Parathyroid adenoma (tissue), 2 donors: ENCODE measurements around the gene ROR2.
"Not testable (repeated sequence)": the region's sequence is repeated elsewhere in the genome, so short reads cannot be mapped to it uniquely, and the experiment has no call there.

Source experiments
- H2AFZ ChIP-seq: fragments of 300-600 bp; sonication (generic); one replicate; pipeline ENCODE4 v1.7.0; 2017; ENCODE audit warnings: antibody characterized with exemption, mild to moderate bottlenecking
- H3K27ac ChIP-seq: fragments of 300-600 bp; sonication (generic); one replicate; pipeline ENCODE4 v1.7.0; 2017
- H3K27me3 ChIP-seq: fragments of 300-600 bp; sonication (generic); one replicate; pipeline ENCODE4 v1.7.0; 2017; ENCODE audit warnings: low read length; ENCODE audit not compliant: control insufficient read depth, insufficient read depth
- H3K36me3 ChIP-seq: fragments of 300-600 bp; sonication (generic); one replicate; pipeline ENCODE4 v1.7.0; 2017; ENCODE audit warnings: low read length; ENCODE audit not compliant: control insufficient read depth, insufficient read depth
- H3K4me1 ChIP-seq: fragments of 300-600 bp; sonication (generic); one replicate; pipeline ENCODE4 v1.7.0; 2017; ENCODE audit warnings: control low read depth
- H3K4me2 ChIP-seq: fragments of 300-600 bp; sonication (generic); one replicate; pipeline ENCODE4 v1.7.0; 2017; ENCODE audit warnings: low read length
- H3K4me3 ChIP-seq: fragments of 300-600 bp; sonication (generic); one replicate; pipeline ENCODE4 v1.7.0; 2017; ENCODE audit warnings: low read depth, low read length
- H3K79me2 ChIP-seq: fragments of 300-600 bp; sonication (generic); one replicate; pipeline ENCODE4 v1.7.0; 2017; ENCODE audit warnings: control low read depth
- H3K9ac ChIP-seq: fragments of 300-600 bp; sonication (generic); one replicate; pipeline ENCODE4 v1.7.0; 2017; ENCODE audit warnings: mild to moderate bottlenecking
- H3K9me3 ChIP-seq: fragments of 300-600 bp; sonication (generic); one replicate; pipeline ENCODE4 v1.7.0; 2017; ENCODE audit warnings: low read length; ENCODE audit not compliant: control insufficient read depth
- TF ChIP-seq, protein P1 (sequence below): fragments of 300-600 bp; sonication (generic); IDR thresholded peaks from one replicate; pipeline ENCODE4 v1.7.0; 2017; ENCODE audit warnings: antibody characterized with exemption, mild to moderate bottlenecking
- donor health status: primary hyperparathyroidism.

The ROR2 gene

DNA sequence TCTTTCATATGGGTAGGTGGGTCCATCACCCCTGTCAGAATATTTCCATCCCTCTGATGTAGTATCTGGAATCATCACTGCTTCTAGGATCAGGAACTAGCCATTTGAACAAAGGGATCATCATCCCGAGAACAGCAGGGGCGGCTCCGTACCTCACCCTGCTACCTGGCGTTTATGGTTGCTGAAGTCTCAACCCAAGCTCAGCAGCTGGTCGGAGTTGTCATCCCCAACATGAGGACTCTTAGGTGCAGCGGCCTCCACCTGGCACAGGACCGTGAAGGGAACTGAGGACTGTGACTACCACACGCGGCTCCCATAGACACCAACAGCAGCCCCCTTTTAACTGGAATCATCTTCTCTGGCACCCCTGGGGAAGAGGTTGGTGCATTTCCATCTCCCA lies 35.1 kb downstream of the ROR2 start:
- Histone ChIP-seq H3K9ac (no peak overlapping the region), H3K4me2 (no peak overlapping the region), H3K36me3 (no peaks in the 10 kb centered on the region), H2AFZ (no peak overlapping the region), H3K4me3 (no peak overlapping the region), H3K79me2 (peaks cover 6% of the 10 kb centered on the region), H3K9me3 (no peaks in the 10 kb centered on the region), H3K27me3 (no peaks in the 10 kb centered on the region), H3K4me1 (no peaks in the 10 kb centered on the region), H3K27ac (no peak overlapping the region)
- TF ChIP-seq, protein P1, sequence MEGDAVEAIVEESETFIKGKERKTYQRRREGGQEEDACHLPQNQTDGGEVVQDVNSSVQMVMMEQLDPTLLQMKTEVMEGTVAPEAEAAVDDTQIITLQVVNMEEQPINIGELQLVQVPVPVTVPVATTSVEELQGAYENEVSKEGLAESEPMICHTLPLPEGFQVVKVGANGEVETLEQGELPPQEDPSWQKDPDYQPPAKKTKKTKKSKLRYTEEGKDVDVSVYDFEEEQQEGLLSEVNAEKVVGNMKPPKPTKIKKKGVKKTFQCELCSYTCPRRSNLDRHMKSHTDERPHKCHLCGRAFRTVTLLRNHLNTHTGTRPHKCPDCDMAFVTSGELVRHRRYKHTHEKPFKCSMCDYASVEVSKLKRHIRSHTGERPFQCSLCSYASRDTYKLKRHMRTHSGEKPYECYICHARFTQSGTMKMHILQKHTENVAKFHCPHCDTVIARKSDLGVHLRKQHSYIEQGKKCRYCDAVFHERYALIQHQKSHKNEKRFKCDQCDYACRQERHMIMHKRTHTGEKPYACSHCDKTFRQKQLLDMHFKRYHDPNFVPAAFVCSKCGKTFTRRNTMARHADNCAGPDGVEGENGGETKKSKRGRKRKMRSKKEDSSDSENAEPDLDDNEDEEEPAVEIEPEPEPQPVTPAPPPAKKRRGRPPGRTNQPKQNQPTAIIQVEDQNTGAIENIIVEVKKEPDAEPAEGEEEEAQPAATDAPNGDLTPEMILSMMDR: no peak

DNA sequence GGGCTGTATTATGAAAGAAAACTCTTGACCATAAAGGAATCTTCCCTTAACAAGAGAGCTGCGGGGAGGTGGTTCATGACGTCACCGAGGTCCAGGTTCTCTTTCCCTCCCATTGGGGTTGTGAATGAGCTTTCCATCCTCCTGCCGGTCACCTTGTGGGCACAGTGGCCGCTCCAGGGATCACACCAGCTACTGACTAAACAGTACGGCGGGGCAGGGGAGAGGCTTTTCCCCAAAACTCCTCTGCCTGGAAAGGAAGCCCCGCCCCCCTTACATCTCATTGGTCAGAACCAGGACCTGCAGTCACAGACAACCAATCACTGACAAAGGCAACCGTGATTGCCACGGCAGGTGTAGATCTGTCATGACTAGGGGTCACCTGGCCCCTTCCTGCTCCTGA lies 35.6 kb downstream of the ROR2 start:
- Histone ChIP-seq H3K9ac (no peak overlapping the region), H3K36me3 (no peaks in the 10 kb centered on the region), H3K27ac (no peak overlapping the region), H3K9me3 (no peaks in the 10 kb centered on the region), H3K4me3 (no peak overlapping the region), H3K4me2 (no peak overlapping the region), H3K27me3 (no peaks in the 10 kb centered on the region), H3K4me1 (no peaks in the 10 kb centered on the region), H3K79me2 (peaks cover 6% of the 10 kb centered on the region), H2AFZ (no peak overlapping the region)
- TF ChIP-seq, protein P1: no peak

DNA sequence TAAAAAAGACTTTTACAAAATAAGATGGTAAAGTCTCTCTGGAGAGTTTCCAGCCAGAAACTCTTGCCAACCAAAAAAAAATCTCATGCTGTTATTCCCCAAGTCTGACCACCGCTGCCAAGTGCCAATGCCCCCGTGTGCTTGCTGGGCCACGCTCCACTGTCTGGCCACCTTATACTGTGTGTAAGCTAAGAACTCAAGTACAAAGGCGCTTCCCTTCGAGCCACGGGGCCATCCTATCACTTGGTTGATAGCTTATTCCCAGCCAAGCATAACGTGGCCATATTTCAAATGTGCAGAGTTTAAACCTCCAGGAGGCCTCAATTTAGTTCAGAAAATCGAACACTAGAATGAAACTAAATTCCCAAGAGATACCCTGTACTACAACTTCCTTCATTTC lies 36.0 kb downstream of the ROR2 start:
- no peak overlapping the region for H3K4me3 ChIP-seq
- peaks cover 8% of the 10 kb centered on the region for H3K79me2 ChIP-seq
- no peak overlapping the region for H3K27ac ChIP-seq
- H3K9me3 ChIP-seq: no peaks in the 10 kb centered on the region
- TF ChIP-seq, protein P1: no peak
- no peaks in the 10 kb centered on the region for H3K27me3 ChIP-seq
- no peak overlapping the region for H3K4me2 ChIP-seq
- no peak overlapping the region for H2AFZ ChIP-seq
- H3K9ac ChIP-seq: no peak overlapping the region
- H3K36me3 ChIP-seq: no peaks in the 10 kb centered on the region
- H3K4me1 ChIP-seq: no peaks in the 10 kb centered on the region

DNA sequence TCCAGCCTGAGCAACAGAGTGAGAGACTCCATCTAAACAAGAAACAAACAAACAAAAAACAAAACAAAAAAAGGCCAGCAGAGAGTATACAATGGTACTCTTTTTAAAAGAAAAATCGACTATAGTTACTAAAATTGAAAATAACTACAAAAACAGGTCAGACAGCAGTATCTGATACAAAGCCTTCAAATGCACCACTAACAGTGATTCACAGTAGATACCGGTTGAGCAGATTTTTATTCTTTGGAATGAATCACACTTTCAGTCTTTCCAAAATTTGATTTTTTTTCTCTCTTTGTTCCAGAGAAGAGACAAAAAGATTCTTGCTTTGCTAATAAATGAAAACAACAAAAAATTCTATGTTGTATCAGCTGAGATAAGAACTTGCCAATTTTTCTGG lies 36.9 kb downstream of the ROR2 start:
- H3K4me1 ChIP-seq: no peaks in the 10 kb centered on the region
- H3K27ac ChIP-seq: no peak overlapping the region
- TF ChIP-seq, protein P1: no peak

DNA sequence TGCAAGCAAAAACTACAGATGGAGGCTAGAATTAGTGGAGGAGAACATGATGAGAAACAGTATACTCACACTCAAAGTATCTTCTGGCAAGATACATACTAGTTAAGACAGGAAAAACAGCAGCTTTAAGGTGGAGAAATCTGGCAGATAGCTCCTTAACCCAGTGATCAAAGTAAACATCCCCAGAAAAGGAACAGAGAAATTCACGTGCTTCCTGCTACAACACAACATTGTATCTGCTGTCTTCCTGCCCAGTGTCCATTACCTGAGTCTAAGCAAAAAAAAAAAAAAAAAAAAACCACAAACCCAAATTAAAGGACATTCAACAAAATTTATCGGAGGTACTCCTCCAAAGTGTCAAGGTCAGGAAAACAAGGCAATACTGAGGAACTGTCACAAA lies 38.4 kb downstream of the ROR2 start:
- no peak overlapping the region for H3K27ac ChIP-seq
- no peak overlapping the region for H3K4me2 ChIP-seq
- TF ChIP-seq, protein P1: no peak
- no peaks in the 10 kb centered on the region for H3K9me3 ChIP-seq
- no peaks in the 10 kb centered on the region for H3K4me1 ChIP-seq
- no peak overlapping the region for H3K9ac ChIP-seq
- H3K36me3 ChIP-seq: no peaks in the 10 kb centered on the region
- H2AFZ ChIP-seq: no peak overlapping the region
- H3K27me3 ChIP-seq: no peaks in the 10 kb centered on the region
- no peak overlapping the region for H3K4me3 ChIP-seq
- peaks cover 11% of the 10 kb centered on the region for H3K79me2 ChIP-seq

More for the DNA sequence above, 36.9 kb downstream of the ROR2 start:
- H3K36me3 ChIP-seq: no peaks in the 10 kb centered on the region
- no peak overlapping the region for H3K4me2 ChIP-seq
- no peak overlapping the region for H3K4me3 ChIP-seq
- H3K79me2 ChIP-seq: peaks cover 11% of the 10 kb centered on the region
- no peak overlapping the region for H2AFZ ChIP-seq
- no peak overlapping the region for H3K9ac ChIP-seq
- no peaks in the 10 kb centered on the region for H3K27me3 ChIP-seq
- no peaks in the 10 kb centered on the region for H3K9me3 ChIP-seq

DNA sequence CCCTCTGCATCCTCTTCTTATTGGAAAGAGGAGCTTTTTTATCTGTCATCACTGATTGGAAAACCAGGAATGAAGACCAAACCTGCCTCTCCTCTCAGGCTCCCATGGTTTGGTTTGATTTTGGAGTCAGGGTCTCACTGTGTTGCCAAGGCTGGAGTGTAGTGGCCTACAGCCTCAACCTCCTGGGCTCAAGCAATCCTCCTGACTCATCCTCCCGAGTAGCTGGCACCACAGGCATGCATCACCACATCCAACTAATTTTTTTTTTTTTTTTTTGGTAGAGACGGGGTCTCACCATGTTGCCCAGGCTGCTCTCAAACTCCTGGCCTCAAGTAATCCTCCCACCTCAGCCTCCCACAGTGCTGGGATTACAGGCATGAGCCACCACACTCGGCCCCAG lies 40.8 kb downstream of the ROR2 start:
- H3K27me3 ChIP-seq, H3K36me3 ChIP-seq, H3K4me3 ChIP-seq, H3K27ac ChIP-seq, H3K4me2 ChIP-seq, H2AFZ ChIP-seq, H3K9ac ChIP-seq, H3K4me1 ChIP-seq, H3K9me3 ChIP-seq: not testable (repeated sequence)
- H3K79me2 ChIP-seq: peaks cover 11% of the 10 kb centered on the region
